Pulmonary artery endothelial cell (primary cell): ENCODE measurements around the gene CYYR1. TPM values are rescaled to one million over a fixed set of nuclear protein-coding genes. Genes with fewer than 3 reads are reported as not detected.

Experiments
- DNase-seq: peaks from one replicate; pipeline ENCODE4 v3.0.0-alpha.2; 2011; ENCODE audit warnings: low read depth, low spot score
- total RNA-seq: library from RNA; depleted of rRNA; stranded (reverse); fragments of >200 nt; gene quantifications from 2 replicates; pipeline ENCODE4 v1.2.3, GENCODE V29; 2014

Gene CYYR1
- total RNA-seq, 1 donor from 2014 or later = 2.4 TPM

DNA sequence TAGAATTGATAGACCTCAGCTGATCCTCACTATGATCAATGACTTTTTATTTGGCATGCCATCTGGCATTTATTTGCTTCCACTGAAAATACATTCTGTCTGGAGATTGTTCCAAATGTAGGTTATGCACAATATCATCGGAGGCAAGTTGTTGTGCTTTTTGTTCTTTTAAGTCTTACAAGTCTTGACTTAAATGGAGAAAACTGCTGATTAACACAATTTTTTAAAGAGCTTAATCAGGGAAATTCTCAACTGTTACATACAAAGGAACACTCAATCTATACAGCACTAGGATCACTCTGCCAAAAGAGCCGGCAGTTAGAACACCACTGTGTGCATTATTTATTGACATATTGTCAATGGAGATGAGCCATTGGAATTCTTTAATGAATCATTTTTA lies 19.2 kb downstream of the CYYR1 start:
- DNase-seq = no peak

DNA sequence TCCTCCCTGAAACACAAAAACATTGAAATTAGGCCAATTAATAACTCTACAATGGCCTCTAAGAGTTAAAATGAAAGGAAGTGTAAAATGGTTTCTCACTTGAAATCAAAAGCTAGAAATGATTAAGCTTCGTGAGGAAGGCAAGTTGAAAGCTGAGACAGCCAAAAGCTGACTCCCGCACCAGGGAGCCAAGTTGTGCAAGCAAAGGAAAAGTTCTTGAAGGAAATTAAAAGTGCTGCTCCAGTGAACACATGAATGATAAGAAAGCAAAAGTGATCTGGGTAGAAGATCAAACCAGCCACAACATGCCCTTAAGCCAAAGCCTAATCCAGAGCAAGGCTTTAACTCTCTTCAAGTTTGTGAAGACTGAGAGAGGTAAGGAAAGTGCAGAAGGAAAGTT lies 22.8 kb downstream of the CYYR1 start:
- DNase-seq = no peak

DNA sequence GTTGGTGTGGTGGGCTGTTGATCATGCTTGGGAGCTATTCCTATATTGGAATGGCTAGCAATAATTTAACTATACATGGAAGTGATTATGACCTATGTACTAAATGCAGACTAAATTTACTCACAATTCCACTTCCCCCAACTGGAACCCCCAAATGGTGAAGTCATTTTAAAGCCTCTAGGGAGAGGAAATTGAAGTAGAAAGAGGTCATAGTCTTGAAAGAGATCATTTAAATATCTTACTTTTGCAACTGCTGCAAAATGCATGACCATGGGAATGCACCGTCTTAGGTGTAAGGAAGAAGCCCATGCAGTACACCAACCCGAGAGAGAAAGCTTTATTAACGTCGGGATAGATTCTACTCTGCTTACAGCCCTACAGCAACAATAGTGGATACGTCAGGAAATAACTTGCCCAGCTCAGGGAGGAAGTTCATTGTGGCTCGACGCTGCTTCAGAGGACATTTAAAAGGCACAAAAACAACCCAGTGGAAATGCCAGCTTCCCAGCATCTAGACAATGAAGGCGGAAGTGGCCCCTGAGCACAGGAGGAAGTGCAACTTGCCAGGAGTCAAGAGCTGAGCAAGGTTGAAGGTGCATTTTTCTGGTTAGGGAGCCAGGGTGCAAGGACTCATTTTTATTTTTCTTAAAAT lies 26.5 kb downstream of the CYYR1 start:
- peak; percentile 26 for DNase-seq

DNA sequence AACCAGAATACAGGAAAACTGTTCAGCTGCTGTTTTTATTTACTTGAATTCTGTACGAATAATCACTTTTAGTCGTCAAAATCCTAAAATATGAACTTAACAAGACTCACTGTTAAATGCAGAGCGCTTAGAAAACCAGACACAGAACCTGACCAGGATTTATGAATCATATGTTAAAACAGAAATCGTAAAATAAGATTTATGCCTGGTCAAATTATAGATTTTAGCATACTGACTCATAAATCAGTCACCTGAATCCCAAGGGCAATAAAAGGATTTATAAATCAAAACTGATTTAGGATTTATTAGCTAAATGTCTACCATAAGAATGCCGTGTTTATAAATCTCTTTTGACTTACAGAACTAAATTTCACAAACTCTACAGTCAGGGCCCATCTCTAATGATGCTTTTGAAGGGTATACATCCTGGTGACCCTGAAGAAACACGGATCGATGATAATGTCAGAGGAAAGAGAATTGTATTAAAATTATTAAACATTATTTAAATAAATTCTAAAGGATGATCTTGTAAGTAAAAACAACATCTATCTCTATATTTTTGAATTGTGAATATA lies 28.8 kb downstream of the CYYR1 start:
- DNase-seq = no peak

DNA sequence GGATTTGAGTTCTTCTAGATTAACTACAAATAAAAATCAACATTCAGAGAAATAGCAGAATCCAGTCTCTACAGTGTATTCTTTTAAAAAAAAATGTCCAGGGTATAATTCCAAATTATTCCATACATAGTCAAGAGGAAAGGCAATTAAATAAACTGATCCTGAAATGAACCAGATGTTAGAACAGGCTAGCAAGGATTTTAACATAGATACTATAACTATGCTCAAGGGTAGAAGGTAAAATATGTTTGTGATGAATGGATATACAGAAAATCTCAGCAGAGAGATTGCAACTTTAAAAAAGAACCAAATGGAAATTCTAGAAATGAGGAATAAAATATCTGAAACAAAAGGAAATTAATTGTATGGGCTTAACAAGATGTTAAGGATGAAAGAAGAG lies 32.4 kb downstream of the CYYR1 start:
- DNase-seq = no peak

DNA sequence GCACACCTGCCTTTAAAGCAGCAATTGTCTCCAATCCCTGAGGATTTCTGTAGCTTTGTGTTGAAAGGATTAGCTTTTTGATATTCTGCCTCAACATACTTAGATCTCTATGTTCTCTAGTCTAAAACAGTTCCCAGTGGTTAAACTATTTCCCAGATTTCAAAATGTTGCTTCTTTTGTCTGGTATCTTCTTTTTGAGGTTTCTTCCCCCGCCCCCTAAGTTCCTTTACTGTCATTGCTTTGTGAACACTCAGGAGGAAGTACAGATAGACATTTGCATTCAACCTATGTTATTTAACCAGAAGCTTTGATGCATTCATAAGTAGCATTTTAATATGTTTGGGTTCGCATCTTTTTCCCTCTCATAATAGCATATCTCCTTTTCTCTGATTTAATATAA lies 33.5 kb downstream of the CYYR1 start:
- no peak for DNase-seq

DNA sequence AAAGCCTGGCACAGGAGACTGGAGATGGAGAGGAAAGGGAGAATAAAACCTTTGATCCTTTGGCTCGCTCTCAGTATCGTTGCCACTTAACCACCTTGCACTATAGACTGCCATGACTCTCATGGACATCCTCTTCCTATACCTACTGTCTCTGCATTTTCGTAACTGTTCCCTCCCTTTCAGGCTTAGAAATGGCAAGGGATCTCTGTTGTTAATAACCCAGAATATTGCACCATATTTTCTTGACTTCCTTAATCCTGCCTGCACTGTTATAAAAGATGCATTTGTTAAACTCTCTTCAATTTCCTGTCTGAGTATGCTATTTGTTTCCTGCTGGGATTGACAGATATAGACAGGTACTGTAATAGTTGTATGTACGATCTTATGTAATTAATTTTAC lies 38.6 kb downstream of the CYYR1 start:
- no peak for DNase-seq

DNA sequence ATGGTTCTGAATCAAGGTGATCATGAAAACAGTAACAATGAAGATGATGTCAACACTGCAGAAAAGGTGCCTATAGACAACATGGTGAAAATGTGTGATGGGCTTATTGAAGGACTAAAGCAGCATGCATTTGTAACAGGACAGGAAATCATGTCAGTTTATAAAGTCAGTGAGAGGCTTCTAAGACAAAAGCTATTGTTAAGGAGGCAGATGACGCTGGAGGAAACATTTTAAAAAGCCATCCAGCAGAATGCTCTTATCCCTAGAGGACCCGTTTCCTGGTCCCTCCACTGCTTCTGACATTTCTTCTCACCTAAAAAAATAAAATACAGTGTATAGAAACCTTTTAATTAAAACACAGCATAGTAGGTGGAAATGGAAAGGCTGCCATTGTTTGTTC lies 40.9 kb downstream of the CYYR1 start:
- DNase-seq = no peak

DNA sequence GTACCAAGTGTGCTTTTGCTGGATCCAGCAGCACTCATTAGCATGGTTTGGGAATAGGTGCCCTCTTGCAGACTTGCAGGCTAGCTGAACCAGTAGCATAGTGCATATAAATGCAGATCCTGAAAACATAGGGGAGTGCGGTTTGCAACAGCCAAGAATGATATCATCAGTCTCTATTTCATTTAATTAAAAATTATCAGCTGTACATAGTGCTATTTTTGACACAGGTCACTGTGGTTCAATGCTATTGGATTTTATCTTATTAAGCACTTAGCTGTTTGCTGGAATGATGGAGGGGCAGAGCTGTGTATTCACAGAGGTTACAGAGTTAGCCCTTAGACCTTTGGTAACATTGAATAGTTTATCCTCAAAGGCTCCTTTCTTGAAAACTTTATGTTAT lies 43.6 kb downstream of the CYYR1 start:
- DNase-seq = no peak

DNA sequence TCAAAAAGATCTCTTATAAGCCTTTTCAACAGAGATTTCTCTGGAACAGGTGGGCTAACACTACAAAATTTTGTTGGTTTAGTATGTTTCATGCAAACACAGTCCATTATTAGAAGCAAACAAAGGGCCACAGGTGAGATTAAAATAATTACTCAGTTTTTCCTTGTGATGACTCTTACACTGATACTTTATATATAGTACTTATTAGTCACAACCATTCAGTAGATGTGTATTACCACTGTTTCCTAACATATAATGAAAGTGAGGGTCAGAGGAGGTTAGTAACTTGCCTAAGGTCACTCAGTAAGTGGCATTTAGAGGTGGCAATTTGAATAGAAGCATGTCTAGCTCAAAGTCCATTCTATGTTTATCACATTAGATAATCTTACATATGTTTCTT lies 44.2 kb downstream of the CYYR1 start:
- no peak for DNase-seq

DNA sequence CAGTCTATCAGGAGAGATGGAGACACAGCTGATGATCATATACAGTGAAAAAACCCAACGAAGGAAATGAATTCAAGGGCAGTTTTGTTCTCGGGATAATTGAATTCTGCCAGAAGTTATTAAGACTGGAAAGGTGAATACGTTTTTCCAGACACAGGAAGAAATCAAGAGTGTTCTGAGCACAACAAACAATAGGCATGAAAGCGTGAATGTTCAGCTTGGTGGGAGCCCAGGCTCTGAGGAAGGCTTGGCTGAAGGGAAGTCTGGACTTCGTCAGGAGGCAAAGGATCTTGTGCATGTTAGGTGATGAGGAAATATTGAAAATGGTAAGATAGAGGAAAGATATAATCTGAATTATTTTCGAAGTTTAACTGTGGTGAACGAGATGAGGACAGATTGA lies 50.4 kb downstream of the CYYR1 start:
- no peak for DNase-seq

DNA sequence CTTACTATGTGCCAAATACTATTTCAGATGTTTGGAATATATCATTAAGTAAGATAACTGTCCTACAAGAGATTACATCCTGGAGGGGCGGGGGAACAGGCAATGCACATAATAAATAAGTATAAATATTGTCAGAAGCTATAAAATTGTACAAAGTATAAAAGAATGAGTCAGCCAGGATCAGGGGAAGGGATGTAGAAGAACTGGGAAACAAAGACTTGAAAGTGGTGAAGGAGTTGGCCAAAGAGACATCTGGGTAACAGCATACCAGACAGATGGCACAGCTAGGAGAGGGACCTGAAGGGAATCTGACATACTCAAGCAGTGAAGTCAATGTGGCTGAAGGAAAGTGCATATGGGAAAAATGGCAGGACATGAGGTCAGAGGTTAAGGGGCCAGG lies 53.9 kb downstream of the CYYR1 start:
- DNase-seq = no peak

DNA sequence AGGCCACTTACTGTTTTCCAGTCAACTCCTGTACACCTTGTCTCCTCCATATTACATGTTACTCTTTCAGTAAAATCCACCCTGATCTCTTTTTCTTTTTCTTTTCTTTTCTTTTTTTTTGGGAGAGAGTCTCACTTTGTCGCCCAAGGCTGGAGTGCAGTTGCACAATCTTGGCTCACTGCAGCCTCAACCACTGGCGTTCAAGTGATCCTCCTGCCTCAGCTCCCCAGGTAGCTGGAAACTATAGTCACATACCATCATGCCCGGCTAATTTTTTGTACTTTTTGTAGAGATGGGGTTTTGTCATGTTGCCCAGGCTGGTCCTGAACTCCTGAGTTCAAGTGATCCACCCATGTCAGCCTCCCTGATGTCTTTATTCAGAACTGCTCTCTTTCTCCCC lies 57.8 kb downstream of the CYYR1 start:
- DNase-seq = no peak

DNA sequence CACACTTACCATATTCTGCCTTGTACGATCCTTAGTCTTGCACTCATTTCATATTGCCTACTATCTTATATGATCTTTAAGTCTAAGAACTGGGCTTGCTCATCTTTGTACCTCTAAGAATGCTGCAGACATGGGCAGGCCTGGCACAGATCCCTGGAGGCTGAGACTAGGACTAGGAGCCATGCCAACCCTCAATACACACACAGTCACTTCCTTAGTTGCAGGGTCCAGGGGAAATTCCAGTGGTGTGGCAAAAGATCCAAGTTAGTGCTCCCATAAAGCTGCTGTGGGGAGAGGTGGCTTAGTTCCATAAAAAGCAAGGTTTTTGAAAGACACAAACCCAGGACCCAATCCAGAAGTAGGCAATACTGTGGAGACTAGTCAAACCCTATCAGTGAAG lies 59.9 kb downstream of the CYYR1 start:
- peak; percentile 2 for DNase-seq

DNA sequence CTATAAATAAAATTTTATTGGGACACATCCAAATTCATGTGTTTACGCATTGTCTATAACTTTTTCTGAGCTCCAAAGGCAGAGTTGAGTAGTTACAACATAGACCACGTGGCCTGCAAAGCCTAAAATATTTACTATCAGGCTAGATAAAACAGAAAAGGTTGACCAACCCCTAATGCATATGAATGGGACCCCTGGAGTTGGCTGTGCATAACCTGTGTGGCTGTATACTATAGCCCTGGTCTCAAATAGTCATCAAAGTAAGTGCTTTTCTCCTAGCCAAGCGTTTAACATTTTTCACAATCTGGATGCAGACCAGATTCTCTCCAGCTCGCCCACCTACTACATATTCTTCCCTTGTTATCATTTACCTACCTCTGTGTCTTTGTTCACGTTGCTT lies 60.4 kb downstream of the CYYR1 start:
- no peak for DNase-seq

DNA sequence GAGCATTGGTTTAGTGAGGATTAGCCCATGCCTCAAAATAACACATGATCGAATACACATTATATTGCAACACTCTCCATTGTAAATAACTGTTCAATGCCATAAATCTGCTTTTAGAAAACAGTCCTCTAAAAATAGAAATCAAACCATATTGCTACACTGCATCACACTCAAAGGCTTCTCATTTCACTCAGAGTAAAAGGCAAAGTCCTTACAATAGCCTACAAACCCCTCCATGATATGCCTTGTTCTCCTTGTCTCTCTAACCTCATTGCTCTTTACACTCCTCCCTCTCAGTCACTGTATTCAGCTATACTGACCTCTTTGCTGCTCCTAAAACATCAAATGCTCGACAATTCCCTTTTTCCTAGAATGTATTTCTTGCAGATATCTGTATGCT lies 64.2 kb downstream of the CYYR1 start:
- no peak for DNase-seq

DNA sequence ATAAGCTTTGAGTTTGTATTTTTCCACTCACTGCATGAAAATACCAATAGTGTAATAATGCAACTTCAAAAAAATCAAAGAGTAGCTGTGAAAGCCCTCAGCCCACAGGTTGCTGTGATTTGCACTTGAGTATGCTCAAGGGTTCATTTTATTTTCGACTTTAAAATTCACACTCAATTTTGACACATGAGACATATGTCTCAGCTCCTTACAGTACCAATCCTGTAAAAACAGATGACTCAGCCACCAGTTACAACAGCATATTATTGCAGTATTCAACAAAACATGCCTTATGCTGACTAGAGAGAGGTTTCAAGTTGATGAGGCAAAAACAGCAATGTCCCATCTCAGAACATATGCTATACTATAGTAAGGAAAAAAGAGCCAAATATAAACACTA lies 66.1 kb downstream of the CYYR1 start:
- no peak for DNase-seq

DNA sequence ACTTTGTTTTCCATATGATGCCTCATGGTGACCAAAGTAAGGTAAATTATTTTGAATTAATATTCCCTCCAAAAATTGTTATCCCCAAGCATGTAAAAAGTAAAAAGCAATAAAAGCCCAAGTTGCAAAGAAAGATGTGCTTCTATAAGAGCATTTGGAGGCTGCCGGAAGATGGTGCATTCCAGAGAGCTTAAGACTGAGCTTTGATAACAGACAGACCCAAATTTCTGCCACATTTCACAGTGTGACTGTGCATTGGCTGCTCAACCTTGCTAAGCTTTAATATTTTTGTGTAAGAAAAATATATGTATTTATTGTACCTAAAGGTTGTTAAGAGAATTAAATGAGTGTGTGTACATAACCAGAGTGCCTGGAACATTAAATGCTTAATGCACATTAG lies 67.9 kb downstream of the CYYR1 start:
- no peak for DNase-seq

DNA sequence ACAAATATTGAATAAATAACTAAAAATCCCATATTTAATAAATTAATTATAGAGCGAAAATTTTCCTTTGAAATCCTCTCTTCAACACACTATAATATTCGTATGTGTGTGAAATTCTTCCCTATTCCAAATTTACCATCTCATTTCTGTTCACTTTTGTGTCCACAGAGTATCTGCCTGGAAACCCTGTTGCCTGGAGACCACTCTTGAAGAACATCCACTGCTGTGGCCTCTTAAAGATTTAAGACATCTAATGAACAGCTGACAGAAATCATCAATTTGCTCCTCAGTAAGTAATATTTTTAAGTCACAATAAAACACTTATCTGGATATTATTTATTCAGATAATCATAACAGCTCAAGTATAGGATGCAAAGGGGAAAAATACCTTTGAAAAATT lies 69.7 kb downstream of the CYYR1 start:
- DNase-seq = no peak

DNA sequence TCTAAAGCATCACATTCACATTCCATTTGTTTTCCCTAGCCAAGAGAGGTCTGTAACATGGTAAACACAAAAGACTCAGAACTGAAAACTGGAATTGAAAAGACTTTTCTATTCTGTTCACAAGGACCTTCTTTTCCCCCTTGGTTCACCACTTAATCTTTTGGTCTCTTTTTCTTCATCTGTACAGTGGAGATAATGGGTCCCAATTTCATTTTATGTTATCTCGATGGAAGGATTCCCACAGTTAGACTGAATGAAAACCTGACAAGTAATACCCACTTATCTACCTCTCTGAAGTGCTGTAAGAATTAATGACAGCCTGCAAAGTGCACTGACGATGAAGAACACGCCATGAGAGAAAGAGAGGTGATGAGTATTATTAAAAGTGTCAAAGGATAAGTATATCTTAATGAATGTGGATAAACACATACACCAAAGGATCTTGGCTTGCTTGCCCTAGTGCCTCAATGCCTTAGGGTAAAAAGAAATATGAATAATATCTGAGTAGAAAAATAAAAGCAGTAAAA lies 71.5 kb downstream of the CYYR1 start:
- DNase-seq = no peak

DNA sequence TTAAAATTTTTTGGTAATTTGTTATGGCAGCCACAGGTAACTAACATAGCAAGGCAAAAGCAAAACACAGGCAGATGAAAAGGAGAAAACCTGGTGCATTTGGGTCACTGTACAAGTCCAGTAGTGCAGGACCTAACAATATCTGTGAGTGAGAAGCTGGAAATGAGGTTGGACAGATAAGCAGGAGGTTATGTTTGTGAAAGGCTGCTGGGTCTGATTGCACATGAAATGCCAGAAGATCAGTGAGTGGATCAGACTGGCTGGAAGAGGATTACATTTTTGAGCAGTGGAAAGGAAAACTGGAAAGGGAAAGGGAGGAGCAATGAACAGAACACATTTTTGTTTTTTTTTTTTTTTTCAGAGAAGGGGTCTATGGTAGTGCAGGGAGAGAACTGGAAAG lies 73.6 kb downstream of the CYYR1 start:
- no peak for DNase-seq

DNA sequence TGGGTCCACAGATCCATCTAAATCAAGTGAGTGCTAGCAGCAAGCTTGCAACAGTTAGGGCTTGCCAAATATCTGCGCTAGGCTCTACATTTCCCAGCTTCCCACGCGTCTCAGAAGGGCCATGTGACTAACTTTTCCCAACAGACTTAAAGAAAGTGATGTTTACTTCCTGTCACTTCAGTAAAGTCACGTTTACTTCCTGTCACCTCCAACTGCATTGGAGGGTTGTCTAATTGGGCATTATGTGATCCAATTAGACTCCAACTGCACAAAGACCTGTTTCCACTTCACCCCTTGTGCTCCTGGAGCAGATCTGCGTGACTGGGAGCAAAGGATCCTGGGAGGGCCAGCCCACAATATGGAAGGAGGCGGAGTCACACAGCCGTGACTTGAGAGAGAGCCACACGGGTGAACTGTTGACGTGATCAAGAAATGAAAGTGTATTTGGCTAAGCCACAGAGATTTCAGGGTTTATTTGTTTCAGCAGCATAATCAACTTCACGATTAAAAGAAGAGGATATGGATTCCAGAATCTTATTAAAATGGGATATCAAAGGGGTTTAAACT lies 77.7 kb downstream of the CYYR1 start:
- no peak for DNase-seq

DNA sequence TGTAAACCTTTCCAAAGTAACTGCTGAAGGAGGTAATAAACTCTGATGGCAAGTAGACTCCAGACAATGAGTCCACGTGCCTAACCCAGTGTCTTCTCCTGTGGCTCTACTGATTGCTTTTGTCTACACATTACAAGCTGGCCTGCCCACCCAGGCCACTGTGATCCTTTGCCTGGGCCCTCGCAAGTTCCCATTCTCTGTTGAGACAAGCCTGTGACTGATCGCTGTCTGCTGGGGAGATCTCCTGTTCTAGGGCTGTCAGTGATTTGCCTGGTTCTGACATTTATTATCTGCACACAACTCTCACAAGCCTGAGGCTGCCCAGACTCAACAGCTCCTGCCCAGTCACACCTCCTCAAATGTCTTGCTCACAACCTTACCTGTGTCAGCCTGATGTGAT lies 81.4 kb downstream of the CYYR1 start:
- no peak for DNase-seq
